ENCODE data around the gene GLRX. TPM values are rescaled to one million over a fixed set of nuclear protein-coding genes. Genes with fewer than 3 reads are reported as not detected.

The GLRX gene
- polyA plus RNA-seq, 2 of the 4 experiments (the other 2 are of a cell fraction): 106 to 329 TPM

DNA sequence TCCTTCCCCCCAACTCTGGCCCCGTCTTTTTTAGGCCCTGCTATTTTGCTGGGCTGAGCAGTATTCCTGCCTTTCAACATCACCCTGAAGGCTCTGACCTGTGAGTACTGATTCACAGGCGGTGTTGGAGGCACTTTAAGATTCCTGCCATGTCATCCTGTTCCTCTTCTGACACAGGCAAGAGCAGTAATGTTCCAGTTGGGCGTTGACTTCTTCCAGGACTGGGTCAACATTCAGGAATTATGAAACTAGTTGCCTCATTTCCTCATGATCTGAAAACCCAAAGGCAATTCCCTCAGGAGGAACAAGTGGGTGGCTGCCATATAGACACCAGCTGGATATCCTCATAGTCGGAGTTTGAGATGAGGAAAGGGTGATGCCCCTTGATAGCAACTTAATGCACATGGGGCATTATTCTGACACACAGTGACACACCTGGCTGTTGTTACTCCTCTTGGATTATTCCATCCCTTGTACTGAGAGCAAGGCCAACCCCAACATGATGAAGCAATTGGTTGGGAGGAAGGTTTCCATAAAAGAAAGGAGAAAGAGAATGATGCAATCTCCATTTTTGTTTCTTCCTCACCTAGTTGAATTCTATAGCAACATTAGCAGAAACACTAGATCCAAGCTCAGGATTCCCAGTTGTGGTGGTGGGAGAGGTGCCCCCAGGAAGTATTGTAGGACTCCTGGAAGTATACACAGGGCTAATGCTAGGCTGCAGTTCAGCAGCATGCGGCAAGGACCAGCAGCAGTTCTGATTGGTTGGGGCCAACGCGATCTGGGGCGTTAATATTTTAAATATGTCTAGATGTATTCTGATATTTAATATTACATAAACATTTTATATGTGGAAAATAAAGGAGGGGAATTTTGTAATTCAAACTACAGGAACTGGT, 19.6 kb upstream of the GLRX start (continued):
- TF ChIP-seq CEBPB (IDR thresholded peaks at IDR 0.05): peak in 1 of 2 experiments; percentile 61; a peak in 2 of 4 replicates
- TF ChIP-seq MAFK (IDR thresholded peaks at IDR 0.05; ENCODE audit: partially characterized antibody): peak; percentile 93
- no peak for TF ChIP-seq CHD4 (IDR thresholded peaks at IDR 0.05; ENCODE audit: borderline replicate concordance)

DNA sequence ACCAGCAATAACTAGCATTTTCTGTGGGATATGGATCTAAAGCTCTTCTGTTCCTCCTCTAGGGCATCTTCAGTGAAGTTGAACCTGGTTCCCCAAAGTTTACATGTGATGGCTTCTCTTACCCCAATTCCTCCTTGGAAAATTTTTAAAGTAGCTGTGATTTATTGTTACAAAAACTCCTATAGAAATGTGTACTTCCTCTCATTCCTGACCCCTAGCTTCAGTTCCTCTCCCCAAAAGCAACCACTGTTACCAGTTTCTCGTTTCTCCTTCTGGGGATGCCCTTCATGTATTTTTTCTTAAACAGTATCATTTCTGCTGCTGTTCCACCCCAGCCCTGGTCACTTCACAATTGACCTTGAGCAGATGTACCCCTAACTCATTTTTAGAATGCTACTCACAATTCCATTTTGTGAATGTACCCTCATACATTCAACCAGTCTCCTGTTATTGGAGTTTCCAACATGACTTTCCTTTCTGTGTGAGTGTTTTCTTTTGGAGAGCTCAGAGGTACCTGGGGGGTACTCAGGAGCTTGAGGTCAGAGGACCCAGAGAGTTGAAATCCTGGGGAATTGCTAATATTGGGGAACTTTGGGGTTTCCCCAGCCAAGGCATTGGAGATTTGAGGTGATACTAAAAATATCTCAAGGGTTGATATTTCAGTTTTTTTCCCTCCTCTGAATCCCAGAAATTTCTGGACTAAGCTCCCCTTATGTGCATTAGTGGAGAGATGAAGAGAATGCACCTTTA, 18.6 kb upstream of the GLRX start:
- peaks cover 45% of the 10 kb centered on the region for H3K4me1 ChIP-seq
- FAIRE-seq (no peak), ATAC-seq (no peak), DNase-seq (ENCODE audit: low read depth in 1 of 2, low spot score in 1 of 2) (no peak)
- H3K9me3 ChIP-seq: no peaks in the 10 kb centered on the region
- peak overlapping the region; percentile 70 to 80 for H3K27ac ChIP-seq
- H3K4me2 ChIP-seq: peak overlapping the region; percentile 33; the same call in 2 of the 3 replicates
- ChIA-PET CTCF (interaction anchor here (1.0 to 23.4 kb wide), 5 partner anchors 55 to 760 kb away, joined by 3 to 469 read pairs (median 4); partner anchors contain the start of gene RFESD), POLR2A (interaction anchor here (1.0 to 1.6 kb wide), 2 partner anchors 18 to 195 kb away, joined by 4 to 5 read pairs; partner anchors contain the start of genes GLRX and RFESD)
- H3K4me3 ChIP-seq: no peak overlapping the region
- WGBS (ENCODE audit: missing lambda C conversion rate): 91% methylated on average over 1 of the region's 1 CpG
- TF ChIP-seq RAD21 (conservative IDR thresholded peaks at IDR 0.05 in 1 of 2, IDR thresholded peaks at IDR 0.05 in 1 of 2): no peak
- no peak for TF ChIP-seq HEYL (CRISPR knock-in tag; IDR thresholded peaks at IDR 0.05)
- TF ChIP-seq TFCP2L1 (CRISPR knock-in tag; IDR thresholded peaks at IDR 0.05): no peak
- TF ChIP-seq ESRRA (IDR thresholded peaks at IDR 0.05; ENCODE audit: borderline replicate concordance, low read length): no peak
- TF ChIP-seq CHD4 (IDR thresholded peaks at IDR 0.05; ENCODE audit: borderline replicate concordance): no peak
- TF ChIP-seq NFE2L2 (conservative IDR thresholded peaks at IDR 0.05; ENCODE audit: low read length): no peak
- TF ChIP-seq MAX (IDR thresholded peaks at IDR 0.05): no peak
- TF ChIP-seq PHF8 (IDR thresholded peaks at IDR 0.05; ENCODE audit: borderline replicate concordance, low read depth): no peak

- ATAC-seq: no peak
Measured at GRCh38 chr5:95839658-95840057, 17.1 kb upstream of the GLRX start.

DNA sequence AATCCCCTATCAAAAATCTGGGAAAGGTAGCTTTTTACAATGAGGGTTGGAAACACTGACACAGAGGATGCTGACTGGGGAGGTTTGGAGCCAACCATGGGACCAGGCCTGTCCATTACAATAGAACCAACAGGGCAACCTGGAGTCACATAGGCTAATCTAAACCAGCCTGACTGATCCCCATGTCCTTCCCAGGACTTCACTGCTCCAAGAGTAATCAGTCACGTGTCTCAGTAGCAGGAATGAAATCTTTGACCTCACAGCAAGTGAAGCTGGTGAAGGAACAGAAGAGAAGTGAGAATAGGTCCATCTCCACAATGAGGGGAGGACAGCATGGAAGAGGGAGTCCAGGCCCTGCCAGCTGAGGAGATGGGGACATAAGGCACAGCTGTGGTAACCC, 16.0 kb upstream of the GLRX start:
- peak overlapping the region; percentile 38 to 70; a peak in 4 of 6 replicates for H3K27ac ChIP-seq
- no peak for ATAC-seq
- POLR2A ChIA-PET: no interaction called here
- TF ChIP-seq MYC (IDR thresholded peaks at IDR 0.05; ENCODE audit: borderline replicate concordance, low read length) (no peak), POLR2AphosphoS2 (conservative IDR thresholded peaks at IDR 0.05; ENCODE audit: low read length) (no peak), HOXB13 (CRISPR knock-in tag; IDR thresholded peaks at IDR 0.05; ENCODE audit: low read depth) (no peak), MAFK (IDR thresholded peaks at IDR 0.05; ENCODE audit: partially characterized antibody) (no peak), POLR2A (IDR thresholded peaks at IDR 0.05; ENCODE audit: low read length) (no peak), CHD2 (IDR thresholded peaks at IDR 0.05; ENCODE audit: low read length, partially characterized antibody) (no peak), PHF8 (IDR thresholded peaks at IDR 0.05; ENCODE audit: borderline replicate concordance, low read depth) (no peak), HOXA7 (CRISPR knock-in tag; IDR thresholded peaks at IDR 0.05) (no peak), REST (IDR thresholded peaks at IDR 0.05) (no peak), ZSCAN20 (CRISPR knock-in tag; IDR thresholded peaks at IDR 0.05) (no peak)
- TF ChIP-seq, protein P1, sequence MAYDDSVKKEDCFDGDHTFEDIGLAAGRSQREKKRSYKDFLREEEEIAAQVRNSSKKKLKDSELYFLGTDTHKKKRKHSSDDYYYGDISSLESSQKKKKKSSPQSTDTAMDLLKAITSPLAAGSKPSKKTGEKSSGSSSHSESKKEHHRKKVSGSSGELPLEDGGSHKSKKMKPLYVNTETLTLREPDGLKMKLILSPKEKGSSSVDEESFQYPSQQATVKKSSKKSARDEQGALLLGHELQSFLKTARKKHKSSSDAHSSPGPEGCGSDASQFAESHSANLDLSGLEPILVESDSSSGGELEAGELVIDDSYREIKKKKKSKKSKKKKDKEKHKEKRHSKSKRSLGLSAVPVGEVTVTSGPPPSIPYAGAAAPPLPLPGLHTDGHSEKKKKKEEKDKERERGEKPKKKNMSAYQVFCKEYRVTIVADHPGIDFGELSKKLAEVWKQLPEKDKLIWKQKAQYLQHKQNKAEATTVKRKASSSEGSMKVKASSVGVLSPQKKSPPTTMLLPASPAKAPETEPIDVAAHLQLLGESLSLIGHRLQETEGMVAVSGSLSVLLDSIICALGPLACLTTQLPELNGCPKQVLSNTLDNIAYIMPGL (CRISPR knock-in tag; IDR thresholded peaks at IDR 0.05; ENCODE audit: borderline replicate concordance): no peak
- TF ChIP-seq, protein P2, sequence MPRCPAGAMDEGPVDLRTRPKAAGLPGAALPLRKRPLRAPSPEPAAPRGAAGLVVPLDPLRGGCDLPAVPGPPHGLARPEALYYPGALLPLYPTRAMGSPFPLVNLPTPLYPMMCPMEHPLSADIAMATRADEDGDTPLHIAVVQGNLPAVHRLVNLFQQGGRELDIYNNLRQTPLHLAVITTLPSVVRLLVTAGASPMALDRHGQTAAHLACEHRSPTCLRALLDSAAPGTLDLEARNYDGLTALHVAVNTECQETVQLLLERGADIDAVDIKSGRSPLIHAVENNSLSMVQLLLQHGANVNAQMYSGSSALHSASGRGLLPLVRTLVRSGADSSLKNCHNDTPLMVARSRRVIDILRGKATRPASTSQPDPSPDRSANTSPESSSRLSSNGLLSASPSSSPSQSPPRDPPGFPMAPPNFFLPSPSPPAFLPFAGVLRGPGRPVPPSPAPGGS (IDR thresholded peaks at IDR 0.05): no peak
- DNase-seq (ENCODE audit: low read depth in 1 of 2, low spot score in 1 of 2): no peak
- FAIRE-seq: no peak
- H3K9me3 ChIP-seq: no peaks in the 10 kb centered on the region
- H3K4me3 ChIP-seq: no peak overlapping the region
- 69% methylated on average over 1 of the region's 1 CpG for WGBS (ENCODE audit: missing lambda C conversion rate)
- peaks cover 55% of the 10 kb centered on the region for H3K4me1 ChIP-seq
- H3K4me2 ChIP-seq: no peak overlapping the region
- CTCF ChIA-PET: interaction anchor here (1.1 to 23.4 kb wide), 7 partner anchors 9 to 194 kb away, joined by 3 to 469 read pairs (median 6); no protein-coding TSS in a partner anchor

More at GRCh38 chr5:95839658-95840057, 17.1 kb upstream of the GLRX start:
- no peak overlapping the region for H3K4me2 ChIP-seq
- H3K4me1 ChIP-seq: peaks cover 54% of the 10 kb centered on the region
- H3K27ac ChIP-seq: peak overlapping the region; percentile 38 to 70; a peak in 4 of 6 replicates
- CTCF ChIA-PET: interaction anchor here (1.3 to 23.4 kb wide), 7 partner anchors 7 to 196 kb away, joined by 3 to 469 read pairs (median 6); no protein-coding TSS in a partner anchor
- DNase-seq (ENCODE audit: low read depth in 1 of 2, low spot score in 1 of 2) (no peak), FAIRE-seq (no peak)
- H3K4me3 ChIP-seq: no peak overlapping the region
- WGBS (ENCODE audit: missing lambda C conversion rate): 73% methylated on average over 2 of the region's 2 CpGs
- TF ChIP-seq POLR2A (IDR thresholded peaks at IDR 0.05; ENCODE audit: low read length) (no peak), POLR2AphosphoS2 (conservative IDR thresholded peaks at IDR 0.05; ENCODE audit: low read length) (no peak), CBX8 (IDR thresholded peaks at IDR 0.05) (no peak), HEYL (CRISPR knock-in tag; IDR thresholded peaks at IDR 0.05) (no peak)
- POLR2A ChIA-PET: no interaction called here
- no peaks in the 10 kb centered on the region for H3K9me3 ChIP-seq

Measured in A549 (cell line).